ENCODE measurements around the gene CACHD1. TPM values are rescaled to one million over a fixed set of nuclear protein-coding genes. Genes with fewer than 3 reads are reported as not detected.

The CACHD1 gene
- total and polyA plus RNA-seq, 2 donors (not counting 1 experiment from before 2014, with no cell fraction given) = 2.9 to 5.4 TPM

GRCh38 chr1:64427879-64428278, 42.0 kb upstream of the CACHD1 start:
- no peaks in the 10 kb centered on the region for H3K79me2 ChIP-seq (ENCODE audit: control insufficient read depth, insufficient read depth, low read length)
- TF ChIP-seq EZH2 (IDR thresholded peaks at IDR 0.05; ENCODE audit: low read length, missing control alignments) (no peak), CTCF (conservative IDR thresholded peaks at IDR 0.05 in 1 of 2, IDR thresholded peaks at IDR 0.05 in 1 of 2; ENCODE audit: low read depth in 1 of 2, low read length in 2 of 2) (no peak)
- no peaks in the 10 kb centered on the region for H3K9me3 ChIP-seq (ENCODE audit: control insufficient read depth, insufficient read depth, low read depth, low read length)
- DNase-seq (ENCODE audit: low read depth in 2 of 2) = no peak
- no peak overlapping the region for H2AFZ ChIP-seq (ENCODE audit: low read length)
- no peak overlapping the region for H3K27ac ChIP-seq (ENCODE audit: insufficient read depth, low read length)
- H3K4me2 ChIP-seq (ENCODE audit: extremely low read depth, insufficient read depth, low read length) = no peak overlapping the region
- H3K27me3 ChIP-seq (ENCODE audit: control insufficient read depth, insufficient read depth, low read length) = no peaks in the 10 kb centered on the region
- no peaks in the 10 kb centered on the region for H4K20me1 ChIP-seq (ENCODE audit: control insufficient read depth, extremely low read depth, insufficient read depth, low read length)
- H3K4me3 ChIP-seq (replicated peaks in 1 of 4; ENCODE audit: control extremely low read depth in 1 of 4, insufficient read depth in 1 of 4, low read depth in 3 of 4, low read length in 4 of 4) = no peak overlapping the region
- H3K4me1 ChIP-seq (ENCODE audit: control insufficient read depth, extremely low read depth, insufficient read depth, low read length) = no peaks in the 10 kb centered on the region
- no peak overlapping the region for H3K9ac ChIP-seq (ENCODE audit: insufficient read depth, low read length)
- no peaks in the 10 kb centered on the region for H3K36me3 ChIP-seq (ENCODE audit: control insufficient read depth, insufficient read depth, low read length)

GRCh38 chr1:64433308-64433707, 36.6 kb upstream of the CACHD1 start:
- Histone ChIP-seq H3K36me3 (ENCODE audit: control insufficient read depth, insufficient read depth, low read length) (no peaks in the 10 kb centered on the region), H3K27me3 (ENCODE audit: control insufficient read depth, insufficient read depth, low read length) (no peaks in the 10 kb centered on the region), H3K9me3 (ENCODE audit: control insufficient read depth, insufficient read depth, low read depth, low read length) (no peaks in the 10 kb centered on the region), H3K4me3 (replicated peaks in 1 of 4; ENCODE audit: control extremely low read depth in 1 of 4, insufficient read depth in 1 of 4, low read depth in 3 of 4, low read length in 4 of 4) (no peak overlapping the region), H3K9ac (ENCODE audit: insufficient read depth, low read length) (no peak overlapping the region), H2AFZ (ENCODE audit: low read length) (no peak overlapping the region), H3K79me2 (ENCODE audit: control insufficient read depth, insufficient read depth, low read length) (no peaks in the 10 kb centered on the region), H4K20me1 (ENCODE audit: control insufficient read depth, extremely low read depth, insufficient read depth, low read length) (no peaks in the 10 kb centered on the region), H3K27ac (ENCODE audit: insufficient read depth, low read length) (no peak overlapping the region), H3K4me1 (ENCODE audit: control insufficient read depth, extremely low read depth, insufficient read depth, low read length) (no peaks in the 10 kb centered on the region), H3K4me2 (ENCODE audit: extremely low read depth, insufficient read depth, low read length) (no peak overlapping the region)
- TF ChIP-seq CTCF (conservative IDR thresholded peaks at IDR 0.05 in 1 of 2, IDR thresholded peaks at IDR 0.05 in 1 of 2; ENCODE audit: low read depth in 1 of 2, low read length in 2 of 2) (no peak), EZH2 (IDR thresholded peaks at IDR 0.05; ENCODE audit: low read length, missing control alignments) (no peak)
- DNase-seq (ENCODE audit: low read depth in 2 of 2) = no peak

GRCh38 chr1:64433747-64434146, 36.2 kb upstream of the CACHD1 start:
- Histone ChIP-seq H3K9me3 (ENCODE audit: control insufficient read depth, insufficient read depth, low read depth, low read length) (no peaks in the 10 kb centered on the region), H4K20me1 (ENCODE audit: control insufficient read depth, extremely low read depth, insufficient read depth, low read length) (no peaks in the 10 kb centered on the region), H3K4me1 (ENCODE audit: control insufficient read depth, extremely low read depth, insufficient read depth, low read length) (no peaks in the 10 kb centered on the region), H3K4me2 (ENCODE audit: extremely low read depth, insufficient read depth, low read length) (no peak overlapping the region), H3K36me3 (ENCODE audit: control insufficient read depth, insufficient read depth, low read length) (no peaks in the 10 kb centered on the region), H3K9ac (ENCODE audit: insufficient read depth, low read length) (no peak overlapping the region), H3K79me2 (ENCODE audit: control insufficient read depth, insufficient read depth, low read length) (no peaks in the 10 kb centered on the region), H3K4me3 (replicated peaks in 1 of 4; ENCODE audit: control extremely low read depth in 1 of 4, insufficient read depth in 1 of 4, low read depth in 3 of 4, low read length in 4 of 4) (no peak overlapping the region), H3K27me3 (ENCODE audit: control insufficient read depth, insufficient read depth, low read length) (no peaks in the 10 kb centered on the region), H2AFZ (ENCODE audit: low read length) (no peak overlapping the region), H3K27ac (ENCODE audit: insufficient read depth, low read length) (no peak overlapping the region)
- no peak for TF ChIP-seq CTCF (conservative IDR thresholded peaks at IDR 0.05 in 1 of 2, IDR thresholded peaks at IDR 0.05 in 1 of 2; ENCODE audit: low read depth in 1 of 2, low read length in 2 of 2)
- TF ChIP-seq EZH2 (IDR thresholded peaks at IDR 0.05; ENCODE audit: low read length, missing control alignments) = no peak
- DNase-seq (ENCODE audit: low read depth in 2 of 2) = no peak
